GM18508 (cell line): ENCODE results near the gene ENDOV.
"Not testable (repeated sequence)": the region's sequence is repeated elsewhere in the genome, so short reads cannot be mapped to it uniquely, and the experiment has no call there.

ENCODE experiments used
- ATAC-seq: cut with Tn5 transposase; IDR thresholded peaks from one replicate; pipeline ENCODE4 v1.9.1; 2021; ENCODE audit warnings: moderate number of reproducible peaks; ENCODE audit not compliant: insufficient read depth, unreplicated experiment

ENDOV gene

GRCh38 chr17:80387071-80387470 is 27.9 kb upstream of the ENDOV start:
- ATAC-seq, result no peak

GRCh38 chr17:80388175-80388574 is 26.8 kb upstream of the ENDOV start:
- ATAC-seq, result no peak

- ATAC-seq, result no peak
Observed at GRCh38 chr17:80388601-80389000, 26.4 kb upstream of the ENDOV start.

GRCh38 chr17:80389011-80389995 is 25.7 kb upstream of the ENDOV start:
- ATAC-seq, result no peak

- ATAC-seq, result no peak
Observed at GRCh38 chr17:80393241-80393890, 21.6 kb upstream of the ENDOV start.

- ATAC-seq, result no peak
Observed at GRCh38 chr17:80393961-80394360, 21.0 kb upstream of the ENDOV start.

- no peak for ATAC-seq
Observed at GRCh38 chr17:80394629-80395216, 20.2 kb upstream of the ENDOV start.

GRCh38 chr17:80395402-80396151 is 19.4 kb upstream of the ENDOV start:
- no peak for ATAC-seq

- no peak for ATAC-seq
Observed at GRCh38 chr17:80396157-80397033, 18.6 kb upstream of the ENDOV start.

- no peak for ATAC-seq
Observed at GRCh38 chr17:80397034-80397387, 18.0 kb upstream of the ENDOV start.

- no peak for ATAC-seq
Observed at GRCh38 chr17:80397686-80398085, 17.3 kb upstream of the ENDOV start.

- ATAC-seq, result not testable (repeated sequence)
Observed at GRCh38 chr17:80401086-80401485, 13.9 kb upstream of the ENDOV start.

GRCh38 chr17:80402102-80402501 is 12.9 kb upstream of the ENDOV start:
- ATAC-seq, result not testable (repeated sequence)

GRCh38 chr17:80402959-80403358 is 12.0 kb upstream of the ENDOV start:
- ATAC-seq, result no peak

GRCh38 chr17:80406146-80406545 is 8.8 kb upstream of the ENDOV start:
- ATAC-seq, result no peak

GRCh38 chr17:80407917-80408316 is 7.0 kb upstream of the ENDOV start:
- ATAC-seq, result not testable (repeated sequence)

- ATAC-seq, result no peak
Observed at GRCh38 chr17:80408872-80409271, 6.1 kb upstream of the ENDOV start.

GRCh38 chr17:80409626-80410025 is 5.3 kb upstream of the ENDOV start:
- ATAC-seq, result no peak

GRCh38 chr17:80410441-80411087 is 4.4 kb upstream of the ENDOV start:
- not testable (repeated sequence) for ATAC-seq
